Measurements from ENCODE around the gene FBXO31.

FBXO31 gene

DNA sequence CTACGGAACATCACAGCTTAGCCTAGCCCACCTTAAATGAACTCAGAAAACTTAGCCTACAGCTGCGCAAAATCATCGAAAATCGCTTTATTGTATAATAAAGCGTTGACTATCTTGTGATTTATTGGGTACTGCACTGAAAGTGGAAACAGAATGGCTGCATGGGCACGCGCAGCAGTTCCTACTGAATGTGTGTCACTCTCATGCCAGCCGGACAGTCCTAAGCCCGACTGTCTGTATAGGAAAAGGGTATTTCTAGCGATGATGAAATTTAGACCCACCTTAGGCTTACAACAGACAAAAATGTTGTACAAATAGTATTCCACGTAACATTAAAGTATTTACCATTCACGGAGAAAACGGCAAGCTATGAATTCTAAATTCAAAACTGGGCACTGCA is 9.3 kb downstream of the FBXO31 start:
- no peak for TF ChIP-seq CTCF (IDR thresholded peaks at IDR 0.05; ENCODE audit: insufficient read depth, low read depth, low read length, missing control alignments)
- H3K4me3 ChIP-seq (ENCODE audit: low read length) = no peak overlapping the region
- no peak for DNase-seq (ENCODE audit: low read depth)

DNA sequence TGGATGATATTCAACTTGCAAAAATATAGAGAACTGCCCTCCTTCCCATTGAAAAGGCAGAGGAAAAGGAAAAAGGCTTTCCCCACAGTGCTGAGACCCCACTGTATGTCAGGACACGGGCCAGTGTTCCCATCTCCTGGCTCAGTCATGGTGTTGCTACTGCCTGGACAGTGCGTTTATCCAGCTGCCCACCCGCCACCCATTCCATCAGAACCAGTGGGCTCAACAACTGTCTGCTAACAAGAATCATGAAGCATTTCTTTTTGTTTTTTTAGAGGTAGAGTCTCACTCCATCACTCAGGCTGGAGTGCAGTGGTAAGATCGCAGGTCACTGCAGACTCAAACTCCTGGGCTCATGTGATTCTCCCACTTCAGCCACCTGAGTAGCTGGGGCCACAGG is 11.3 kb downstream of the FBXO31 start:
- H3K4me3 ChIP-seq (ENCODE audit: low read length) = no peak overlapping the region
- TF ChIP-seq CTCF (IDR thresholded peaks at IDR 0.05; ENCODE audit: insufficient read depth, low read depth, low read length, missing control alignments) = no peak
- no peak for DNase-seq (ENCODE audit: low read depth)

GRCh38 chr16:87371261-87371866 is 12.2 kb downstream of the FBXO31 start:
- no peak overlapping the region for H3K4me3 ChIP-seq (ENCODE audit: low read length)
- DNase-seq (ENCODE audit: low read depth) = no peak
- no peak for TF ChIP-seq CTCF (IDR thresholded peaks at IDR 0.05; ENCODE audit: insufficient read depth, low read depth, low read length, missing control alignments)

- no peak for TF ChIP-seq CTCF (IDR thresholded peaks at IDR 0.05; ENCODE audit: insufficient read depth, low read depth, low read length, missing control alignments)
- H3K4me3 ChIP-seq (ENCODE audit: low read length) = no peak overlapping the region
- no peak for DNase-seq (ENCODE audit: low read depth)
Observed at GRCh38 chr16:87369796-87370719, 13.5 kb downstream of the FBXO31 start.

- no peak for TF ChIP-seq CTCF (IDR thresholded peaks at IDR 0.05; ENCODE audit: insufficient read depth, low read depth, low read length, missing control alignments)
- DNase-seq (ENCODE audit: low read depth) = no peak
- H3K4me3 ChIP-seq (ENCODE audit: low read length) = no peak overlapping the region
Observed at GRCh38 chr16:87369117-87369765, 14.3 kb downstream of the FBXO31 start.

- H3K4me3 ChIP-seq (ENCODE audit: low read length) = no peak overlapping the region
- no peak for DNase-seq (ENCODE audit: low read depth)
- TF ChIP-seq CTCF (IDR thresholded peaks at IDR 0.05; ENCODE audit: insufficient read depth, low read depth, low read length, missing control alignments) = no peak
Observed at GRCh38 chr16:87368029-87368770, 15.4 kb downstream of the FBXO31 start.
